Stimulated activated CD4-positive, alpha-beta T cell treated with anti-CD3 and anti-CD28 coated beads, TNF-alpha, amount 100 ng/mL, for 1 hour (primary cell): Measurements from ENCODE around the gene TUT7.

Experiments
- DNase-seq, 3 donors: peaks; one replicate each; pipeline ENCODE4 v3.0.0-alpha.2; 2020; ENCODE audit warnings: low read depth in 3 of 3, low spot score in 1 of 3

TUT7 gene

GRCh38 chr9:86259557-86259956 is 94.7 kb downstream of the TUT7 start, which contains the start of gene C9orf153:
C9orf153 (minus strand) TSS chr9:86259657; CDS start chr9:86229603, 30,054 bp downstream.
- DNase-seq, result no peak

DNA sequence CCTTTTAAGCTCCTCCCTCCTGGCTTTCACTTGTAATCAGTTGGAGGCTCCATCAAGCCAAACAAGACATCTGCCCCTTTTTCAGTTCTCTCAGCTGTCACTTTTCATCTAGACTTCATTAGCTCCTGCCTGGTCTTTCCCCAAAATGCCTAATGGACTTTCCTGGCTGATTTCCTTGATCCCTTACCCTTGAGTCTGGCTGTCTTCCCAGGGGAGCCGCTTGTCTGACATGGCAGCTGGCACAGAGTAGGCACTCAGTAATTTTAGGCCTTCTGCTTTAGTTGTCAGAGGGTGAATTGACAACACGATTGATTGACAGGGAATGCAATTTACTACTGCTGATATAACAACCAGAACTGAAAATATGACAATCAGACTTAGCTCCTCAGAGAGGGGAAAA is 96.8 kb downstream of the TUT7 start:
- no peak for DNase-seq

GRCh38 chr9:86256653-86257052 is 97.6 kb downstream of the TUT7 start:
- no peak for DNase-seq

GRCh38 chr9:86253577-86253976 is 100.6 kb downstream of the TUT7 start:
- no peak for DNase-seq

DNA sequence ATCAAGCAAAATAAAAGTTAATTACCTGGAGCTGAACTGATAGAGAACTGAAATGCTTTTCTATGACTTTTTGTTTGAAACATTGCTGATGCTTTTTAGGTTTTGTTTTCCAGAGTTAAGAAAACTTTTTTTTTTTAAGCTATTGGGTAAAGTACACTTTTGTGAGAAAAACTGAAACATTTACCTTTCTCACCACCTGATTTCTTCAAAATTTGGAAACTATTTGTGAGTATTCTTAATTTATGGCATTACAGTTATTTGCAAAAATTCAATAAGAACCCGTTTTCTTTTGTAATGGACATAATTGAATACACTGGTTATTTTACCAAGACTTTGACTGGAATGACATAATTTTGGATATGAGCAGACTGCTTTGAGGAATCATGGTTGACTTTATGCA is 101.3 kb downstream of the TUT7 start:
- DNase-seq, result no peak

DNA sequence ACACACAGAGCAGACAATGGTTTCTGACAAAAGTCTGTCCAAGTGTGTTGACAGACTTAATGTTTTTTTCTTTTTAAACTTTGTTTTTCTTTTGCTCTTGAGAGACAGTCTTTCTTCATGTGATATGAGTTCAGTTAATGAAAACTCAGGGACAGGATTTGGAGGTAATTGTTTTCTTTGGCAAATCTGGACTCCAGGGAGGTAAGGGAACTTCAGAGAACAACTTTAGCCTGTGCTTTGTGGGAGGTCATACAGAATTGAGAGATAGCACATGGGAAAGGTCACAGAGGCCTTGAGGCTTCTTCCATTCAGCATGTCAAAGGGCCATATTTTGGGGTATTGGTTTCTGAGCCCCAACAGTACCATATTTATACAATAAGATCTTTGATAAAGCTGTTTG is 104.1 kb downstream of the TUT7 start:
- DNase-seq, result no peak

DNA sequence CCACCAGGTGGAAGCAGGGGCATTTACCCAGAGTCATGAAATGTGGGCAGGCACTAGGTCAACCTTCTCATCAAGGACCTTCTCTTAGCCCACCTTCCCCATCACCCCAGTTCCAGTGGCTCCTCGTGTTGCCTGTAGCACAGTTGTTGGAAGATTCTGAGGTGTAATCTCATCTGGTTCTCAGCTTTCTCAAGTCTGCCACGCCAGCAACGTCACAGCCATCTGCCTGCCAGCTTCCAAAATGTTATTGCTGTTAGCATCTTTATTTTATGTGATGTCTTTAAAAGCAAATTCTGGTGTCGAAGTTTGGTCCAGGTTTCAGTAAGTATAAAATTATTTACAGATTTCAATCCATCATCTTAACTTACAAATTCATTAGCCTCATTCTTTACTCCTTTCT is 105.5 kb downstream of the TUT7 start:
- DNase-seq, result no peak

DNA sequence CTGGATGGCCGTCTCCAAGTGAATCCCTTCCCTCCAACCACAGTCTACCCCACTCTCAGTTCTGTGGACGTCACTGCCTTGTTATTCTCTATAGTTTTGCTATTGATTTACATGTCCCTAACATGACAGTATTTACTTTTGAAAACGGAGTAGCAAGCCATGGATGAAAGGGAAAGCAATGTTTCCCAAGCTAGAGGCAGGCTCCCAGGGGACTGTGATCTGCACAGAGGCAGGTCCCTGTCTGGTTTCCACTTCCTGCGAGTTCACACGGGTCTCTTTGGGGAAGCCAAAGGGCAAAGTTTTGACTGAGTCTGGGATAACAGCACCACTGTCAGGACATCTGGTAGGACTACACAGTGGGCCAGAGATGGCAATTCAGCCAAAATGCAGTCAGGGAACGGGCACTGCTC is 107.5 kb downstream of the TUT7 start:
- no peak for DNase-seq

- no peak for DNase-seq
Measured at GRCh38 chr9:86242071-86242470, 112.1 kb downstream of the TUT7 start.

DNA sequence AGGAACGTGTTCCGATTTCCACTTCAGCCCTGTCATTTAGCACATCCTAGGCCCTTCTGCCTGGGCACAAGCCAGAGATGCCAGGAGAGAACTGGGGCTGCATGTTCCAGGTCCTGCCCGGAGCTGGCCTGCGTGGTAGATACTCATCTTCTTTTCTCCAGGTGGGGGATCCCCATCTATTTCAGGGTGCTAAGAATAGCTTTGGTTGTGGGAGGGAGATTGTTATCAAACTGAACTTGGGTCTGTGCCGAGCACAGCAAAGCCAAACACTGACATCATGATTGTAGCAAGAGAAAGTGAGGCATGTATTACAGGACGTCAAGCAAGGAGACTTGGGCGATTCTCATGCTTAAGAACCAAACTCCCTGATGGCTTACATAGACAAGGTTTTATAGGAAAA is 113.0 kb downstream of the TUT7 start:
- no peak for DNase-seq

DNA sequence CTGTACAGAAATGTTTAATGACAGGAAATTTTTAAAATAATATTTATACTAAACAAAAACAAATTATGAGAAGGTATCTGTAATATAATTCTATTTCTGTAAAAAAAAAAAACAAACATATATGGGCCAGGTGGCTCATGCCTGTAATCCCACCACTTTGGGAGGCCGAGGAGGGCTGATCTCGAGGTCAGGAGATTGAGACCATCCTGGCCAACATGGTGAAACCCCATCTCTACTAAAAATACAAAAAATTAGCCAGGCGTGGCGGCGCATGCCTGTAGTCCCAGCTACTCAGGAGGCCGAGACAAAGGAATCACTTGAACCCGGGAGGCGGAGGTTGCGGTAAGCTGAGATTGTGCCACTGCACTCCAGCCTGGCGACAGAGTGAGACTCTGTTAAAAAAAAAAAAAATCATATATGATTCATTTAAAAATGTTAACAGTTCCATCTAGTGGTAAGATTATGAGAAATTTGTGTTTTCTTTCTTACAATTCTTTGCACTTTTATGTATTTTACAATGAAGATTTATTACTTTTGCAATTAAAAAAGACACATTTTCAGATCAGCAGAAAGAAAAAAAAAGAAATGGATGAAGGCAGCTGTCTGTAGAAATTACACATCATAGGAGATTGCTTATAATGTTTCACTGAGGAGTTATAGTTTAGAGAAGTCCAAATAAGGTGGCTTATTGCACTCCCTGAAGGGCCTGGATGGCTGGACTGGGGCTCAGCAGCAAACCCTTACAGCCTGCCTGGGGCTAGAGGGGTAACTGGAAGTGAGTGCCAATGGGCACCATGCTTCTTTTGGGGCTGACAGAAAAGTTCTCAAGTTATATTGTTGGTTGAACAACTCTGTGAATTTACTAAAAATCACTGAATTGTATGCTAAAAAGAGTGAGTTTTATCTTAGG is 115.1 kb downstream of the TUT7 start:
- DNase-seq, result no peak
